Measurements from ENCODE around the gene SERPINI1.

DNA sequence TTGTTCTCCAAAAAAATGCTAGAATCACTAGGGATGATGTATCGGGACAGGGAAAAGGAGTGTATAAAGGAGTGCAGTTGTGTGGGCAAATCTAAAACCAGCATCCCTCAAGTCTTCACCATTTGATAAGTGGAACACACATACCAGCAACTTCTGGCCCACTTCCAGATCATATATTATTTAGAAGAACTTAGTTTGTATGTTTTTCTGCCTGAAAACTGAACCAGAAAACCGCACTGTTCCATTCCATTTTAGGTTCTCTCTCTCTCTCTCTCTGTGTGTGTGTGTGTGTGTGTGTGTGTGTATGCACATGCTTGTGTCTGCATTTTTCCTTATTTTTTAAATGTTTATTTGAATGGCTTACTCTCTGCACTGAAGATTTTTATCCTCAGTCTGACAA is 93.5 kb downstream of the SERPINI1 start:
- no peak for TF ChIP-seq POLR2A (IDR thresholded peaks at IDR 0.05)
- TF ChIP-seq, protein P1, sequence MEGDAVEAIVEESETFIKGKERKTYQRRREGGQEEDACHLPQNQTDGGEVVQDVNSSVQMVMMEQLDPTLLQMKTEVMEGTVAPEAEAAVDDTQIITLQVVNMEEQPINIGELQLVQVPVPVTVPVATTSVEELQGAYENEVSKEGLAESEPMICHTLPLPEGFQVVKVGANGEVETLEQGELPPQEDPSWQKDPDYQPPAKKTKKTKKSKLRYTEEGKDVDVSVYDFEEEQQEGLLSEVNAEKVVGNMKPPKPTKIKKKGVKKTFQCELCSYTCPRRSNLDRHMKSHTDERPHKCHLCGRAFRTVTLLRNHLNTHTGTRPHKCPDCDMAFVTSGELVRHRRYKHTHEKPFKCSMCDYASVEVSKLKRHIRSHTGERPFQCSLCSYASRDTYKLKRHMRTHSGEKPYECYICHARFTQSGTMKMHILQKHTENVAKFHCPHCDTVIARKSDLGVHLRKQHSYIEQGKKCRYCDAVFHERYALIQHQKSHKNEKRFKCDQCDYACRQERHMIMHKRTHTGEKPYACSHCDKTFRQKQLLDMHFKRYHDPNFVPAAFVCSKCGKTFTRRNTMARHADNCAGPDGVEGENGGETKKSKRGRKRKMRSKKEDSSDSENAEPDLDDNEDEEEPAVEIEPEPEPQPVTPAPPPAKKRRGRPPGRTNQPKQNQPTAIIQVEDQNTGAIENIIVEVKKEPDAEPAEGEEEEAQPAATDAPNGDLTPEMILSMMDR (IDR thresholded peaks at IDR 0.05), result no peak

Data from testis (tissue), 2 donors.